ENCODE measurements around the gene UGT1A8. TPM values are rescaled to one million over a fixed set of nuclear protein-coding genes. Genes with fewer than 3 reads are reported as not detected.

The UGT1A8 gene
- total and polyA plus RNA-seq, 9 of the 15 experiments (the other 6 are each of a cell fraction or from before 2014, with no cell fraction given): 0.04 TPM; not detected in 8

GRCh38 chr2:233813236-233814055, 196.0 kb downstream of the UGT1A8 start (continued):
- TF ChIP-seq ETV5 (CRISPR knock-in tag; IDR thresholded peaks at IDR 0.05; ENCODE audit: low read depth): no peak
- TF ChIP-seq ZNF592 (IDR thresholded peaks at IDR 0.05): no peak
- TF ChIP-seq CBFA2T3 (IDR thresholded peaks at IDR 0.05): no peak
- no peak for TF ChIP-seq NR4A1 (CRISPR knock-in tag; IDR thresholded peaks at IDR 0.05)
- no peak for TF ChIP-seq NR4A1 (tag; IDR thresholded peaks at IDR 0.05)
- no peak for TF ChIP-seq ATF6 (CRISPR knock-in tag; IDR thresholded peaks at IDR 0.05)
